ENCODE data around the gene PLCB3.

PLCB3 gene

GRCh38 chr11:64317325-64317960 lies 66.1 kb downstream of the PLCB3 start, which contains the start of gene TRMT112:
TSS of gene TRMT112 (minus strand) at chr11:64317559. CDS start at chr11:64317526, 33 bp downstream.
- TF ChIP-seq, protein P1, sequence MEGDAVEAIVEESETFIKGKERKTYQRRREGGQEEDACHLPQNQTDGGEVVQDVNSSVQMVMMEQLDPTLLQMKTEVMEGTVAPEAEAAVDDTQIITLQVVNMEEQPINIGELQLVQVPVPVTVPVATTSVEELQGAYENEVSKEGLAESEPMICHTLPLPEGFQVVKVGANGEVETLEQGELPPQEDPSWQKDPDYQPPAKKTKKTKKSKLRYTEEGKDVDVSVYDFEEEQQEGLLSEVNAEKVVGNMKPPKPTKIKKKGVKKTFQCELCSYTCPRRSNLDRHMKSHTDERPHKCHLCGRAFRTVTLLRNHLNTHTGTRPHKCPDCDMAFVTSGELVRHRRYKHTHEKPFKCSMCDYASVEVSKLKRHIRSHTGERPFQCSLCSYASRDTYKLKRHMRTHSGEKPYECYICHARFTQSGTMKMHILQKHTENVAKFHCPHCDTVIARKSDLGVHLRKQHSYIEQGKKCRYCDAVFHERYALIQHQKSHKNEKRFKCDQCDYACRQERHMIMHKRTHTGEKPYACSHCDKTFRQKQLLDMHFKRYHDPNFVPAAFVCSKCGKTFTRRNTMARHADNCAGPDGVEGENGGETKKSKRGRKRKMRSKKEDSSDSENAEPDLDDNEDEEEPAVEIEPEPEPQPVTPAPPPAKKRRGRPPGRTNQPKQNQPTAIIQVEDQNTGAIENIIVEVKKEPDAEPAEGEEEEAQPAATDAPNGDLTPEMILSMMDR (conservative IDR thresholded peaks at IDR 0.05; ENCODE audit: low read length), result no peak
- H3K4me3 ChIP-seq (ENCODE audit: low read length), result peak within 1 kb of the TSS; percentile 94
- peak; percentile 96 for DNase-seq (ENCODE audit: low read depth)

- TF ChIP-seq, protein P1 (conservative IDR thresholded peaks at IDR 0.05; ENCODE audit: low read length), result peak; percentile 31
- DNase-seq (ENCODE audit: low read depth), result peak; percentile 96
These were observed 66.8 kb downstream of the PLCB3 start, which contains the start of gene PRDX5 for GRCh38 chr11:64317961-64318765. TSS of gene PRDX5 (plus strand) at chr11:64318121. CDS start at chr11:64318216, 95 bp downstream.

More at GRCh38 chr11:64317961-64318765, 66.8 kb downstream of the PLCB3 start, which contains the start of gene PRDX5:
- peak within 1 kb of the TSS; percentile 94 for H3K4me3 ChIP-seq (ENCODE audit: low read length)
